ENCODE measurements around the gene RASSF4.

DNA sequence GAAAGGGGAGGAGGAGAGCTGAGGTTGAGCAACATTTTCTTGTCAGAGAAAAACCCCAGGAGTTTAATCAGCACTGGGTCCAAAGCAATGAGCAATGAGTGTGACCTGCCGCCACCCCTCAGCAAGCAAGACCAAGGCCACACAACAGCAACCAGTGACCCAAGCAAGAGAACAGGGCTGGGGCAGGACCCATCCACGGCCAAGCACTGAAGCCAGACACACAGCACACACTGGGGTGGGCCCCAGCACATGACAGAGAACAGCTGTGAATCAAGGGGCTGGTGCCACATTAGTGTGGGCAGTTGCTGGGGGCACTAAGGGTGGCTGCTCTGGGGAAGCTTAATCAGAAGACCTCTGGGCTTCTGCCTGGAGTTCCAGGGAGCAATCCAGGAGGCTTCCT, 32.2 kb upstream of the RASSF4 start:
- no peak for TF ChIP-seq GATA3 (IDR thresholded peaks at IDR 0.05; ENCODE audit: low read depth, low read length)
- TF ChIP-seq GATA2 (IDR thresholded peaks at IDR 0.05; ENCODE audit: low read depth, low read length), result no peak

All from SH-SY5Y (cell line).